GM19351 (cell line): Measurements from ENCODE around the gene RAB3IL1.

Experiments
- ATAC-seq: cut with Tn5 transposase; IDR thresholded peaks from one replicate; pipeline ENCODE4 v1.9.1; 2021; ENCODE audit warnings: mild to moderate bottlenecking, moderate library complexity; ENCODE audit not compliant: unreplicated experiment

The RAB3IL1 gene

GRCh38 chr11:61919705-61920631, 2.6 kb upstream of the RAB3IL1 start:
- no peak for ATAC-seq

GRCh38 chr11:61918938-61919704, 1.8 kb upstream of the RAB3IL1 start:
- no peak for ATAC-seq

- no peak for ATAC-seq
These were observed 1.0 kb upstream of the RAB3IL1 start for GRCh38 chr11:61918251-61918937.

- ATAC-seq, result no peak
These were observed 531 bp downstream of the RAB3IL1 start for GRCh38 chr11:61916737-61917333.

- no peak for ATAC-seq
These were observed 2.7 kb downstream of the RAB3IL1 start for GRCh38 chr11:61914471-61915171.

GRCh38 chr11:61913699-61914395, 3.5 kb downstream of the RAB3IL1 start:
- ATAC-seq, result no peak

- no peak for ATAC-seq
These were observed 4.2 kb downstream of the RAB3IL1 start for GRCh38 chr11:61912991-61913698.

- no peak for ATAC-seq
These were observed 4.9 kb downstream of the RAB3IL1 start for GRCh38 chr11:61912530-61912898.

GRCh38 chr11:61911701-61912529, 5.5 kb downstream of the RAB3IL1 start:
- ATAC-seq, result no peak

GRCh38 chr11:61911128-61911700, 6.2 kb downstream of the RAB3IL1 start:
- ATAC-seq, result no peak

- ATAC-seq, result no peak
These were observed 6.9 kb downstream of the RAB3IL1 start for GRCh38 chr11:61910187-61911127.

GRCh38 chr11:61908730-61909316, 8.5 kb downstream of the RAB3IL1 start:
- ATAC-seq, result no peak

GRCh38 chr11:61907871-61908729, 9.3 kb downstream of the RAB3IL1 start:
- no peak for ATAC-seq

- ATAC-seq, result no peak
These were observed 10.1 kb downstream of the RAB3IL1 start for GRCh38 chr11:61907282-61907681.

GRCh38 chr11:61906522-61906909, 10.8 kb downstream of the RAB3IL1 start:
- ATAC-seq, result no peak
